DND-41 (cell line): ENCODE data around the gene SGTA.

Source experiments
- ATAC-seq: fragments of 200-7000 bp; cut with Tn5 transposase; 3 replicates; pipeline ENCODE4 v1.9.1; 2021; ENCODE audit warnings: low read depth; ENCODE audit not compliant: insufficient read depth
- DNase-seq: peaks from one replicate; pipeline ENCODE4 v3.0.0-alpha.2; 2020
- H2AFZ ChIP-seq: 2 replicates; pipeline ENCODE4 v1.6.0; 2012; ENCODE audit warnings: low read depth, low read length
- H3K27ac ChIP-seq: 2 replicates; pipeline ENCODE4 v1.5.1; 2012; ENCODE audit warnings: low read length, inconsistent platforms
- H3K27me3 ChIP-seq: fragments of 200-600 bp; sonication (generic); 2 replicates; pipeline ENCODE4 v1.6.0; 2012; ENCODE audit warnings: low read length, mild to moderate bottlenecking, inconsistent platforms; ENCODE audit not compliant: insufficient read depth, poor library complexity
- H3K36me3 ChIP-seq: 2 replicates; pipeline ENCODE4 v1.5.1; 2012; ENCODE audit warnings: low read length, inconsistent platforms; ENCODE audit not compliant: insufficient read depth
- H3K4me1 ChIP-seq: 2 replicates; pipeline ENCODE4 v1.5.1; 2012; ENCODE audit warnings: mild to moderate bottlenecking, low read length; ENCODE audit not compliant: insufficient read depth
- H3K4me2 ChIP-seq: 2 replicates; pipeline ENCODE4 v1.6.0; 2012; ENCODE audit warnings: mild to moderate bottlenecking, moderate library complexity, low read length, inconsistent platforms; ENCODE audit not compliant: insufficient read depth
- H3K4me3 ChIP-seq, 2 experiments: fragments of 200-600 bp in 1 of 2; shearing (Covaris generic) in 1 of 2; 2 replicates each; pipeline ENCODE4 v1.5.1; 2012 to 2016; ENCODE audit warnings: inconsistent platforms in 2 of 2, low read length in 2 of 2, mild to moderate bottlenecking in 2 of 2, low read depth in 1 of 2, moderate library complexity in 1 of 2
- H3K79me2 ChIP-seq: 2 replicates; pipeline ENCODE4 v1.6.0; 2012; ENCODE audit warnings: low read length, inconsistent platforms; ENCODE audit not compliant: insufficient read depth
- H3K9ac ChIP-seq: 2 replicates; pipeline ENCODE4 v1.6.0; 2012; ENCODE audit warnings: low read depth, mild to moderate bottlenecking, inconsistent platforms, low read length, moderate library complexity
- H3K9me3 ChIP-seq: 2 replicates; pipeline ENCODE4 v1.5.1; 2012; ENCODE audit warnings: low read length, moderate library complexity, mild to moderate bottlenecking, inconsistent platforms; ENCODE audit not compliant: insufficient read depth, severe bottlenecking
- H4K20me1 ChIP-seq: 2 replicates; pipeline ENCODE4 v1.6.0; 2012; ENCODE audit warnings: low read length; ENCODE audit not compliant: insufficient read depth
- EZH2 ChIP-seq: IDR thresholded peaks from 3 replicates; pipeline ENCODE4 v1.6.1; 2012; ENCODE audit warnings: borderline replicate concordance, low read depth, mild to moderate bottlenecking, moderate library complexity, low read length, inconsistent platforms; ENCODE audit not compliant: severe bottlenecking
- TF ChIP-seq, protein P1 (sequence below): IDR thresholded peaks from 2 replicates; pipeline ENCODE4 v1.5.1; 2012; ENCODE audit warnings: borderline replicate concordance, low read length, moderate library complexity, mild to moderate bottlenecking; ENCODE audit not compliant: poor library complexity, severe bottlenecking; ENCODE audit errors: extremely low read depth

SGTA gene

GRCh38 chr19:2764945-2765344 is 18.1 kb downstream of the SGTA start:
- H3K36me3 ChIP-seq = peaks cover 87% of the 10 kb centered on the region
- no peak overlapping the region for H2AFZ ChIP-seq
- H4K20me1 ChIP-seq = peaks cover 45% of the 10 kb centered on the region
- DNase-seq = no peak
- no peak overlapping the region for H3K27ac ChIP-seq
- no peaks in the 10 kb centered on the region for H3K27me3 ChIP-seq
- H3K79me2 ChIP-seq = peaks cover 22% of the 10 kb centered on the region
- H3K9ac ChIP-seq = no peak overlapping the region
- H3K4me3 ChIP-seq = no peak overlapping the region
- no peaks in the 10 kb centered on the region for H3K9me3 ChIP-seq
- H3K4me1 ChIP-seq = no peaks in the 10 kb centered on the region
- TF ChIP-seq EZH2 = no peak
- TF ChIP-seq, protein P1, sequence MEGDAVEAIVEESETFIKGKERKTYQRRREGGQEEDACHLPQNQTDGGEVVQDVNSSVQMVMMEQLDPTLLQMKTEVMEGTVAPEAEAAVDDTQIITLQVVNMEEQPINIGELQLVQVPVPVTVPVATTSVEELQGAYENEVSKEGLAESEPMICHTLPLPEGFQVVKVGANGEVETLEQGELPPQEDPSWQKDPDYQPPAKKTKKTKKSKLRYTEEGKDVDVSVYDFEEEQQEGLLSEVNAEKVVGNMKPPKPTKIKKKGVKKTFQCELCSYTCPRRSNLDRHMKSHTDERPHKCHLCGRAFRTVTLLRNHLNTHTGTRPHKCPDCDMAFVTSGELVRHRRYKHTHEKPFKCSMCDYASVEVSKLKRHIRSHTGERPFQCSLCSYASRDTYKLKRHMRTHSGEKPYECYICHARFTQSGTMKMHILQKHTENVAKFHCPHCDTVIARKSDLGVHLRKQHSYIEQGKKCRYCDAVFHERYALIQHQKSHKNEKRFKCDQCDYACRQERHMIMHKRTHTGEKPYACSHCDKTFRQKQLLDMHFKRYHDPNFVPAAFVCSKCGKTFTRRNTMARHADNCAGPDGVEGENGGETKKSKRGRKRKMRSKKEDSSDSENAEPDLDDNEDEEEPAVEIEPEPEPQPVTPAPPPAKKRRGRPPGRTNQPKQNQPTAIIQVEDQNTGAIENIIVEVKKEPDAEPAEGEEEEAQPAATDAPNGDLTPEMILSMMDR = no peak
- H3K4me2 ChIP-seq = no peak overlapping the region
- no peak for ATAC-seq

DNA sequence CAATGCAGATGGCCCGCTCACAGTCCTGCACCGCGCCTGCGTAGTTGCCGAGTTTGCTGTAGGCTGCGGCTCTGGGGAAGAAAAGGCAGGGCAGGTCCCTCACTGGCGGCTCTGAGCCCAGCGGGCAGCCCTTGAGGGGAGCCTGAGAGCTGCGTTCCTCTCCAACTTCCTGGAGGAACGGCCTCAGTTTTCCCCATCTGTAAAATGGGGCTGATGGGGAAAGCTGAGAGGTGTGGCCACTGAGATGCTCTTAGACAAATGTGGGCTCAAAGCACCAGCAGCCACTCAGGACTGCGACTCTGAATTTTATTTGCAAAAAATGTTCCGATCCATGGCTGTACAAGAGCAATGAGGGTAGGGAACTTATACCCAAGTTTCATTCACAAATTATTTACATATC is 19.4 kb downstream of the SGTA start:
- Histone ChIP-seq H3K9ac (no peak overlapping the region), H3K36me3 (peaks cover 90% of the 10 kb centered on the region), H4K20me1 (peaks cover 40% of the 10 kb centered on the region), H3K27me3 (no peaks in the 10 kb centered on the region), H3K79me2 (peaks cover 11% of the 10 kb centered on the region), H3K9me3 (no peaks in the 10 kb centered on the region), H3K4me1 (no peaks in the 10 kb centered on the region), H3K4me3 (no peak overlapping the region), H2AFZ (no peak overlapping the region), H3K27ac (no peak overlapping the region), H3K4me2 (no peak overlapping the region)
- DNase-seq = no peak
- ATAC-seq = no peak
- TF ChIP-seq, protein P1 = no peak
- TF ChIP-seq EZH2 = no peak

- H3K27me3 ChIP-seq = no peaks in the 10 kb centered on the region
- H3K79me2 ChIP-seq = peaks cover 3% of the 10 kb centered on the region
- no peak overlapping the region for H2AFZ ChIP-seq
- no peak overlapping the region for H3K9ac ChIP-seq
- peaks cover 33% of the 10 kb centered on the region for H4K20me1 ChIP-seq
- no peak overlapping the region for H3K4me2 ChIP-seq
- no peak overlapping the region for H3K4me3 ChIP-seq
- TF ChIP-seq, protein P1 = no peak
- no peak for TF ChIP-seq EZH2
- H3K9me3 ChIP-seq = no peaks in the 10 kb centered on the region
- H3K36me3 ChIP-seq = peaks cover 88% of the 10 kb centered on the region
- ATAC-seq (no peak), DNase-seq (no peak)
- H3K27ac ChIP-seq = no peak overlapping the region
- no peaks in the 10 kb centered on the region for H3K4me1 ChIP-seq
Observed at GRCh38 chr19:2762783-2763496, 20.1 kb downstream of the SGTA start.
